ENCODE results near the gene CISTR.

Gene CISTR

GRCh38 chr12:53739214-53740129 lies 12.3 kb downstream of the CISTR start:
- Histone ChIP-seq H3K9me3 (ENCODE audit: severe bottlenecking) (no peaks in the 10 kb centered on the region), H3K4me3 (ENCODE audit: low read depth, low read length) (no peak overlapping the region), H3K27me3 (ENCODE audit: insufficient read depth, low read depth, severe bottlenecking) (no peaks in the 10 kb centered on the region), H3K27ac (no peak overlapping the region), H3K36me3 (no peaks in the 10 kb centered on the region)
- no peak for DNase-seq
- no peak for TF ChIP-seq CTCF (IDR thresholded peaks at IDR 0.05; ENCODE audit: low read depth, low read length)

GRCh38 chr12:53738406-53739213 lies 13.2 kb downstream of the CISTR start:
- Histone ChIP-seq H3K27ac (peak overlapping the region; percentile 87), H3K9me3 (ENCODE audit: severe bottlenecking) (no peaks in the 10 kb centered on the region), H3K4me3 (ENCODE audit: low read depth, low read length) (peak overlapping the region; percentile 47), H3K36me3 (no peaks in the 10 kb centered on the region), H3K27me3 (ENCODE audit: insufficient read depth, low read depth, severe bottlenecking) (no peaks in the 10 kb centered on the region)
- no peak for TF ChIP-seq CTCF (IDR thresholded peaks at IDR 0.05; ENCODE audit: low read depth, low read length)
- peak; percentile 83 for DNase-seq

GRCh38 chr12:53737951-53738405 lies 13.8 kb downstream of the CISTR start:
- H3K27ac ChIP-seq, result peak overlapping the region; percentile 87
- TF ChIP-seq CTCF (IDR thresholded peaks at IDR 0.05; ENCODE audit: low read depth, low read length), result no peak
- no peaks in the 10 kb centered on the region for H3K36me3 ChIP-seq
- DNase-seq, result no peak
- H3K4me3 ChIP-seq (ENCODE audit: low read depth, low read length), result peak overlapping the region; percentile 47
- H3K27me3 ChIP-seq (ENCODE audit: insufficient read depth, low read depth, severe bottlenecking), result no peaks in the 10 kb centered on the region
- no peaks in the 10 kb centered on the region for H3K9me3 ChIP-seq (ENCODE audit: severe bottlenecking)

- no peak overlapping the region for H3K4me3 ChIP-seq (ENCODE audit: low read depth, low read length)
- H3K9me3 ChIP-seq (ENCODE audit: severe bottlenecking), result no peaks in the 10 kb centered on the region
- H3K27ac ChIP-seq, result peak overlapping the region; percentile 87
- no peak for TF ChIP-seq CTCF (IDR thresholded peaks at IDR 0.05; ENCODE audit: low read depth, low read length)
- peak; percentile 45 for DNase-seq
- no peaks in the 10 kb centered on the region for H3K36me3 ChIP-seq
- no peaks in the 10 kb centered on the region for H3K27me3 ChIP-seq (ENCODE audit: insufficient read depth, low read depth, severe bottlenecking)
Measured at GRCh38 chr12:53737093-53737808, 14.5 kb downstream of the CISTR start.

- no peaks in the 10 kb centered on the region for H3K9me3 ChIP-seq (ENCODE audit: severe bottlenecking)
- H3K27ac ChIP-seq, result no peak overlapping the region
- no peaks in the 10 kb centered on the region for H3K36me3 ChIP-seq
- no peak for DNase-seq
- TF ChIP-seq CTCF (IDR thresholded peaks at IDR 0.05; ENCODE audit: low read depth, low read length), result no peak
- no peaks in the 10 kb centered on the region for H3K27me3 ChIP-seq (ENCODE audit: insufficient read depth, low read depth, severe bottlenecking)
- H3K4me3 ChIP-seq (ENCODE audit: low read depth, low read length), result no peak overlapping the region
Measured at GRCh38 chr12:53736592-53736991, 15.2 kb downstream of the CISTR start.
